SU-DHL-6 (cell line): ENCODE data around the gene TMEM108.

Source experiments
- EZH2phosphoT487 ChIP-seq: fragments of 200-600 bp; sonication (generic), shearing (Covaris generic); conservative IDR thresholded peaks from 2 replicates; pipeline ENCODE4 v1.6.1; 2018; ENCODE audit warnings: mild to moderate bottlenecking, antibody characterized with exemption, low read length, moderate library complexity, mixed read lengths
- TF ChIP-seq, protein P1 (sequence below): fragments of 200-600 bp; sonication (generic); IDR thresholded peaks from one replicate; pipeline ENCODE4 v1.5.1; 2017; ENCODE audit warnings: antibody characterized with exemption, mild to moderate bottlenecking, low read length, moderate library complexity; ENCODE audit not compliant: insufficient read depth, poor library complexity, severe bottlenecking

DNA sequence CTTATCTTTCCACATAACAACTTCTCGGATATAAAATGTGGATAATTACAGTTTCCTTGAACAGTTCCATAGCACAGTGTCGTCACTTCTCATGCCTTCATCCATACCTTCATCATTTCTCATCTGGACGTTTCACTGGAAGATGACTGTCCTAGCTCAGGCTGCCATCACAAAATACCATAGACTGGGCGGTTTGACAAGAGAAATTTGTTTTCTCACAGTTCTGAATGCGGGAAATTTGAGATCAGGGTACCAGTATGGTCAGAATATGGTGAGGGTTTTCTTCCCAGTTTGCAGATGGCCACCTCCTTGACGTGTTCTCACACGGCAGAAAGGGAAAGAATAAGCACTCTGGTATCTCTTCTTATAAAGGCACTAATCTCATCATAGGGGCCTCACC, 42.8 kb downstream of the TMEM108 start:
- TF ChIP-seq, protein P1, sequence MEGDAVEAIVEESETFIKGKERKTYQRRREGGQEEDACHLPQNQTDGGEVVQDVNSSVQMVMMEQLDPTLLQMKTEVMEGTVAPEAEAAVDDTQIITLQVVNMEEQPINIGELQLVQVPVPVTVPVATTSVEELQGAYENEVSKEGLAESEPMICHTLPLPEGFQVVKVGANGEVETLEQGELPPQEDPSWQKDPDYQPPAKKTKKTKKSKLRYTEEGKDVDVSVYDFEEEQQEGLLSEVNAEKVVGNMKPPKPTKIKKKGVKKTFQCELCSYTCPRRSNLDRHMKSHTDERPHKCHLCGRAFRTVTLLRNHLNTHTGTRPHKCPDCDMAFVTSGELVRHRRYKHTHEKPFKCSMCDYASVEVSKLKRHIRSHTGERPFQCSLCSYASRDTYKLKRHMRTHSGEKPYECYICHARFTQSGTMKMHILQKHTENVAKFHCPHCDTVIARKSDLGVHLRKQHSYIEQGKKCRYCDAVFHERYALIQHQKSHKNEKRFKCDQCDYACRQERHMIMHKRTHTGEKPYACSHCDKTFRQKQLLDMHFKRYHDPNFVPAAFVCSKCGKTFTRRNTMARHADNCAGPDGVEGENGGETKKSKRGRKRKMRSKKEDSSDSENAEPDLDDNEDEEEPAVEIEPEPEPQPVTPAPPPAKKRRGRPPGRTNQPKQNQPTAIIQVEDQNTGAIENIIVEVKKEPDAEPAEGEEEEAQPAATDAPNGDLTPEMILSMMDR = no peak
- TF ChIP-seq EZH2phosphoT487 = no peak
